ENCODE measurements around the gene TRIM38.

DNA sequence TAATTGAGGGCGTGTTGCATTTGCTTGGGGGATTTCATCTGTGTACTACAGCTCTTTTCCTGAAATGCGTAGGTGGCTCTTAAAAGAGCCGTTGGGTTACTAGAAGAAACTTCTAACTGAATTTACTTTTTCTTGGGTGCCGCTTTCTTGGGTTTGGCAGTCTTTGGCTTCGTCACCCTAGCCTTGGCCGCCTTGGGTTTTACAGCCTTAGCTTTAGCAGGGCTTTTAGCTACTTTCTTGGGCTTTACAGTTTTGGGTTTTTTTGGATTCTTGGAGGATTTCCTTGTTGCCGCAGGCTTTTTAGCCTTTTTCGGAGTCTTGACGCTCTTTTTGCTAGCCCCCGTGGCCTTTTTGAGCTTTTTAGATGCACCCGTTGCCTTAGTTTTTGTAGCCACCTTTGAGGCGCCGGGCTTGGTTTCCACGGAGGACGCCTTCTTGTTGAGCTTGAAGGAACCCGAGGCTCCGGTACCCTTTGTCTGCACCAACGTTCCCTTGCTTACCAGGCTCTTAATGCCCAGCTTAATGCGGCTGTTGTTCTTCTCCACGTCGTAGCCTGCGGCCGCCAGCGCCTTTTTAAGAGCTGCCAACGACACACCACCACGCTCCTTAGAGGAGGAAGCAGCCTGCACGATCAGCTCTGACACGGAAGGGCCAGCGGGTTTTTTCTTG lies 54.5 kb downstream of the TRIM38 start:
- TF ChIP-seq, protein P1, sequence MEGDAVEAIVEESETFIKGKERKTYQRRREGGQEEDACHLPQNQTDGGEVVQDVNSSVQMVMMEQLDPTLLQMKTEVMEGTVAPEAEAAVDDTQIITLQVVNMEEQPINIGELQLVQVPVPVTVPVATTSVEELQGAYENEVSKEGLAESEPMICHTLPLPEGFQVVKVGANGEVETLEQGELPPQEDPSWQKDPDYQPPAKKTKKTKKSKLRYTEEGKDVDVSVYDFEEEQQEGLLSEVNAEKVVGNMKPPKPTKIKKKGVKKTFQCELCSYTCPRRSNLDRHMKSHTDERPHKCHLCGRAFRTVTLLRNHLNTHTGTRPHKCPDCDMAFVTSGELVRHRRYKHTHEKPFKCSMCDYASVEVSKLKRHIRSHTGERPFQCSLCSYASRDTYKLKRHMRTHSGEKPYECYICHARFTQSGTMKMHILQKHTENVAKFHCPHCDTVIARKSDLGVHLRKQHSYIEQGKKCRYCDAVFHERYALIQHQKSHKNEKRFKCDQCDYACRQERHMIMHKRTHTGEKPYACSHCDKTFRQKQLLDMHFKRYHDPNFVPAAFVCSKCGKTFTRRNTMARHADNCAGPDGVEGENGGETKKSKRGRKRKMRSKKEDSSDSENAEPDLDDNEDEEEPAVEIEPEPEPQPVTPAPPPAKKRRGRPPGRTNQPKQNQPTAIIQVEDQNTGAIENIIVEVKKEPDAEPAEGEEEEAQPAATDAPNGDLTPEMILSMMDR (conservative IDR thresholded peaks at IDR 0.05): no peak
- no peak for TF ChIP-seq ZFX (IDR thresholded peaks at IDR 0.05)

All from C4-2B (cell line).